SU-DHL-6 (cell line): ENCODE measurements around the gene TTC9B.

Experiments
- CTCF ChIP-seq: fragments of 200-600 bp; sonication (generic); IDR thresholded peaks from one replicate; pipeline ENCODE4 v1.5.1; 2017; ENCODE audit warnings: antibody characterized with exemption, mild to moderate bottlenecking, low read length, moderate library complexity; ENCODE audit not compliant: insufficient read depth, poor library complexity, severe bottlenecking
- EZH2phosphoT487 ChIP-seq: fragments of 200-600 bp; sonication (generic), shearing (Covaris generic); conservative IDR thresholded peaks from 2 replicates; pipeline ENCODE4 v1.6.1; 2018; ENCODE audit warnings: mild to moderate bottlenecking, antibody characterized with exemption, low read length, moderate library complexity, mixed read lengths

- TF ChIP-seq CTCF (no peak), EZH2phosphoT487 (no peak)
Observed at GRCh38 chr19:40233811-40234389, 15.7 kb upstream of the TTC9B start.
